DOHH2 (cell line): ENCODE data around the gene SLC12A8.
A peak's percentile ranks its signal among the peaks of the same experiment; 100 is the strongest.

ENCODE experiments used
- H3F3A ChIP-seq: fragments of 200-600 bp; sonication (generic), shearing (Covaris generic); 2 replicates; pipeline ENCODE4 v1.6.0; 2016; ENCODE audit warnings: antibody characterized with exemption, mild to moderate bottlenecking; ENCODE audit not compliant: control insufficient read depth, insufficient read depth
- H3K27ac ChIP-seq: fragments of 200-600 bp; sonication (generic); 2 replicates; pipeline ENCODE4 v1.5.1; 2014; ENCODE audit warnings: low read depth, mild to moderate bottlenecking, low read length, moderate library complexity
- H3K27me3 ChIP-seq: fragments of 200-600 bp; sonication (generic); 2 replicates; pipeline ENCODE4 v1.6.1; 2014; ENCODE audit warnings: mild to moderate bottlenecking, low read length, mixed read lengths; ENCODE audit not compliant: control insufficient read depth
- H3K36me3 ChIP-seq: fragments of 200-600 bp; sonication (generic); 2 replicates; pipeline ENCODE4 v1.6.1; 2014; ENCODE audit warnings: mild to moderate bottlenecking, low read length, moderate library complexity, mixed read lengths; ENCODE audit not compliant: control insufficient read depth
- H3K4me1 ChIP-seq: fragments of 200-600 bp; sonication (generic); 2 replicates; pipeline ENCODE4 v1.6.1; 2014; ENCODE audit warnings: mild to moderate bottlenecking, low read length, mixed read lengths; ENCODE audit not compliant: control insufficient read depth
- H3K4me2 ChIP-seq: fragments of 200-600 bp; sonication (generic); 2 replicates; pipeline ENCODE4 v1.6.0; 2014; ENCODE audit warnings: mild to moderate bottlenecking, low read length, moderate library complexity
- H3K4me3 ChIP-seq: fragments of 200-600 bp; sonication (generic); 2 replicates; pipeline ENCODE4 v1.5.1; 2014; ENCODE audit warnings: mild to moderate bottlenecking, low read length, mixed read lengths
- H3K79me2 ChIP-seq: fragments of 200-600 bp; sonication (generic); 2 replicates; pipeline ENCODE4 v1.6.1; 2014; ENCODE audit warnings: mild to moderate bottlenecking, low read length, mixed read lengths; ENCODE audit not compliant: control insufficient read depth
- H3K9me2 ChIP-seq: fragments of 200-600 bp; sonication (generic); replicated peaks from 2 replicates; pipeline ENCODE4 v1.6.1; 2014; ENCODE audit warnings: mild to moderate bottlenecking, low read length, mixed read lengths; ENCODE audit not compliant: control insufficient read depth
- H3K9me3 ChIP-seq: fragments of 200-600 bp; sonication (generic); 2 replicates; pipeline ENCODE4 v1.6.1; 2014; ENCODE audit warnings: antibody characterized with exemption, low read length, mixed read lengths; ENCODE audit not compliant: control insufficient read depth, insufficient read depth
- H4K20me1 ChIP-seq: fragments of 200-600 bp; sonication (generic); 2 replicates; pipeline ENCODE4 v1.6.0; 2014; ENCODE audit warnings: low read depth, mild to moderate bottlenecking, antibody characterized with exemption, low read length, moderate library complexity; ENCODE audit not compliant: control insufficient read depth, insufficient read depth
- CTCF ChIP-seq: fragments of 200-600 bp; sonication (generic); IDR thresholded peaks from one replicate; pipeline ENCODE4 v1.5.1; 2014; ENCODE audit warnings: antibody characterized with exemption, mild to moderate bottlenecking, low read depth, low read length; ENCODE audit not compliant: poor library complexity, severe bottlenecking
- EZH2phosphoT487 ChIP-seq: fragments of 200-600 bp; sonication (generic); IDR thresholded peaks from 2 replicates; pipeline ENCODE4 v1.6.1; 2017; ENCODE audit warnings: borderline replicate concordance, mild to moderate bottlenecking, antibody characterized with exemption, low read length, moderate library complexity, mixed read lengths

The SLC12A8 gene

GRCh38 chr3:125194849-125195601 is 17.5 kb downstream of the SLC12A8 start:
- H3K9me2 ChIP-seq = no peaks in the 10 kb centered on the region
- H4K20me1 ChIP-seq = no peaks in the 10 kb centered on the region
- H3F3A ChIP-seq = no peaks in the 10 kb centered on the region
- H3K36me3 ChIP-seq = no peaks in the 10 kb centered on the region
- H3K4me3 ChIP-seq = no peak overlapping the region
- no peak overlapping the region for H3K4me2 ChIP-seq
- 0 out of 2 replicates have a peak, but pooled peaks cover 3% of the 10 kb centered on the region for H3K4me1 ChIP-seq
- H3K79me2 ChIP-seq = no peaks in the 10 kb centered on the region
- H3K27me3 ChIP-seq = peaks cover 16% of the 10 kb centered on the region
- H3K9me3 ChIP-seq = no peaks in the 10 kb centered on the region
- H3K27ac ChIP-seq = no peak overlapping the region
- TF ChIP-seq CTCF = no peak

- no peaks in the 10 kb centered on the region for H3K9me3 ChIP-seq
- no peaks in the 10 kb centered on the region for H3K36me3 ChIP-seq
- no peaks in the 10 kb centered on the region for H3K9me2 ChIP-seq
- 0 out of 2 replicates have a peak, but pooled peaks cover 3% of the 10 kb centered on the region for H3K4me1 ChIP-seq
- H3K4me3 ChIP-seq = no peak overlapping the region
- no peaks in the 10 kb centered on the region for H3K79me2 ChIP-seq
- peaks cover 16% of the 10 kb centered on the region for H3K27me3 ChIP-seq
- H3F3A ChIP-seq = no peaks in the 10 kb centered on the region
- TF ChIP-seq CTCF (no peak), EZH2phosphoT487 (no peak)
- no peak overlapping the region for H3K4me2 ChIP-seq
- no peaks in the 10 kb centered on the region for H4K20me1 ChIP-seq
- H3K27ac ChIP-seq = no peak overlapping the region
These were observed 18.3 kb downstream of the SLC12A8 start for GRCh38 chr3:125194061-125194848.

- Histone ChIP-seq H3K4me1 (0 out of 2 replicates have a peak, but pooled peaks cover 3% of the 10 kb centered on the region), H3K9me3 (no peaks in the 10 kb centered on the region), H3K4me2 (no peak overlapping the region), H3K27me3 (peaks cover 16% of the 10 kb centered on the region), H3K9me2 (no peaks in the 10 kb centered on the region), H3K79me2 (no peaks in the 10 kb centered on the region), H4K20me1 (no peaks in the 10 kb centered on the region), H3F3A (no peaks in the 10 kb centered on the region), H3K27ac (no peak overlapping the region), H3K4me3 (no peak overlapping the region), H3K36me3 (no peaks in the 10 kb centered on the region)
- TF ChIP-seq CTCF (peak; percentile 32), EZH2phosphoT487 (no peak)
These were observed 20.1 kb downstream of the SLC12A8 start for GRCh38 chr3:125192190-125193035.
